Ovary (tissue), 3 donors: ENCODE data around the gene TPO.

Source experiments
- CTCF ChIP-seq, 3 donors: fragments of 450-650 bp in 2 of 3; fragments of 200-600 bp in 1 of 3; IDR thresholded peaks; one replicate each; pipeline versions ENCODE4 v1.5.1 to v1.8.0; 2016 to 2022; ENCODE audit warnings: antibody characterized with exemption in 3 of 3, mild to moderate bottlenecking in 1 of 3
- POLR2A ChIP-seq: fragments of 450-650 bp; IDR thresholded peaks from one replicate; pipeline ENCODE4 v1.6.1; 2017; ENCODE audit warnings: antibody characterized with exemption, mild to moderate bottlenecking, moderate library complexity
- donor health status: DM: no; HTN: no; CAD: no.

GRCh38 chr2:1440581-1440980 is 27.3 kb downstream of the TPO start:
- TF ChIP-seq CTCF (IDR thresholded peaks at IDR 0.05) (no peak), POLR2A (no peak)
